HUES64 (cell line): ENCODE results near the gene CSPG4.
A peak's percentile ranks its signal among the peaks of the same experiment; 100 is the strongest.
"Not testable (repeated sequence)": the region's sequence is repeated elsewhere in the genome, so short reads cannot be mapped to it uniquely, and the experiment has no call there.

Experiments
- H3K27ac ChIP-seq: 2 replicates; pipeline ENCODE4 v1.7.0; 2013; ENCODE audit warnings: low read depth, low read length, inconsistent platforms
- H3K27me3 ChIP-seq: 2 replicates; pipeline ENCODE4 v1.6.1; 2013; ENCODE audit warnings: mild to moderate bottlenecking, low read length; ENCODE audit not compliant: insufficient read depth
- H3K36me3 ChIP-seq: 2 replicates; pipeline ENCODE4 v1.6.1; 2013; ENCODE audit warnings: mild to moderate bottlenecking, low read length; ENCODE audit not compliant: insufficient read depth
- H3K4me1 ChIP-seq: 2 replicates; pipeline ENCODE4 v1.6.1; 2013; ENCODE audit warnings: mild to moderate bottlenecking, low read length, moderate library complexity; ENCODE audit not compliant: insufficient read depth
- H3K4me3 ChIP-seq: 2 replicates; pipeline ENCODE4 v1.5.1; 2013; ENCODE audit warnings: mild to moderate bottlenecking, low read length, moderate library complexity
- H3K9ac ChIP-seq: 2 replicates; pipeline ENCODE4 v1.6.1; 2013; ENCODE audit warnings: mild to moderate bottlenecking, low read depth, low read length
- H3K9me3 ChIP-seq: 2 replicates; pipeline ENCODE4 v1.6.1; 2013; ENCODE audit warnings: low read depth, low read length; ENCODE audit not compliant: insufficient read depth
- WGBS: fragments of 150-250, 120-280 bp; methylation state at CpG from one replicate; pipeline ENCODE4 v1.1.7; 2013; ENCODE audit warnings: missing lambda C conversion rate; 5-methylcytosine and 5-hydroxymethylcytosine counted together

Gene CSPG4

GRCh38 chr15:75689429-75689828 lies 23.2 kb downstream of the CSPG4 start:
- WGBS: 94% methylated on average over 20 of the region's 20 CpGs
- not testable (repeated sequence) for H3K27me3 ChIP-seq, H3K4me3 ChIP-seq, H3K9me3 ChIP-seq, H3K4me1 ChIP-seq, H3K27ac ChIP-seq, H3K9ac ChIP-seq, H3K36me3 ChIP-seq

DNA sequence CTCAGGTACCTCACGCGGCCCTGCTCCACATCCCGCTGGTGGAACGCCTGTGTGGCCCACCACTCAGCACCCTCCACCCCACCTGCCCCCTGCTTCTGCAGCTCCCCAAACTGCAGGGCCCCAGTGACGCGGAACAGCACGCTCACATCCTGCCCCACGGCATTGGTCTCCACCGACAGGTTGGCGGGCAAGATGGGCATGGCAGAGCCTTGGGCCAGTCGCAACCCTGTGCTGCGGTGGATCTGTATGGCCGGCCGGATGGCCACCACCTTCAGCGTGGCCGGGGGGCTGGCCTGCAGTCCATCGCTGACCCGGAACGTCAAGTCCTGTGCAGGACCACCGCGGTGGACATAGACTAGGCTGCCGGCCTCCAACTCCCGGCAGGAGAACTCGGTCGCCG lies 23.8 kb downstream of the CSPG4 start:
- Histone ChIP-seq H3K9me3 (no peaks in the 10 kb centered on the region), H3K4me3 (no peak overlapping the region), H3K36me3 (no peaks in the 10 kb centered on the region), H3K4me1 (peaks cover 8% of the 10 kb centered on the region), H3K9ac (no peak overlapping the region), H3K27ac (no peak overlapping the region), H3K27me3 (no peaks in the 10 kb centered on the region)
- WGBS: 95% methylated on average over 26 of the region's 26 CpGs

DNA sequence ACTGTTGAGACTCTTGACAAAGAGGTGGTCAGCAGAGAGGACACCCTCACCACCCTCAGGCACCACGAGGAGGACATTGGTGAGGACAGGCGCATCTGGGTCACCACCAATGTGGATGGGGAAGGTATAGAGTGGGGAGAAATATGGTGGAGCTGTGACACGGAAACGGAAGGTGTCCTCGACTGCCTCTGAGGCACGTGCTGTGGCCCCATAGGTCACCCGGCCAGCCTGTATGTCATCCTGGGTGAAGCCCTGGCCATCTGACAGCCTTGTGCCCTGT lies 24.4 kb downstream of the CSPG4 start:
- H3K4me3 ChIP-seq: no peak overlapping the region
- H3K9me3 ChIP-seq: no peaks in the 10 kb centered on the region
- no peak overlapping the region for H3K9ac ChIP-seq
- WGBS: 95% methylated on average over 7 of the region's 7 CpGs
- H3K27me3 ChIP-seq: no peaks in the 10 kb centered on the region
- H3K4me1 ChIP-seq: peaks cover 7% of the 10 kb centered on the region; the same call in 1 of the 2 replicates
- H3K36me3 ChIP-seq: no peaks in the 10 kb centered on the region
- no peak overlapping the region for H3K27ac ChIP-seq

GRCh38 chr15:75687486-75688277 lies 25.0 kb downstream of the CSPG4 start:
- Histone ChIP-seq H3K9me3 (no peaks in the 10 kb centered on the region), H3K4me3 (no peak overlapping the region), H3K27me3 (no peaks in the 10 kb centered on the region), H3K9ac (no peak overlapping the region), H3K4me1 (peaks cover 7% of the 10 kb centered on the region; the same call in 1 of the 2 replicates), H3K27ac (no peak overlapping the region), H3K36me3 (no peaks in the 10 kb centered on the region)
- 96% methylated on average over 44 of the region's 44 CpGs for WGBS

GRCh38 chr15:75686212-75686642 lies 26.4 kb downstream of the CSPG4 start:
- H3K4me3 ChIP-seq, H3K27ac ChIP-seq, H3K36me3 ChIP-seq, H3K9ac ChIP-seq, H3K27me3 ChIP-seq, H3K9me3 ChIP-seq, H3K4me1 ChIP-seq: not testable (repeated sequence)
- 13% methylated on average over 9 of the region's 14 CpGs for WGBS

DNA sequence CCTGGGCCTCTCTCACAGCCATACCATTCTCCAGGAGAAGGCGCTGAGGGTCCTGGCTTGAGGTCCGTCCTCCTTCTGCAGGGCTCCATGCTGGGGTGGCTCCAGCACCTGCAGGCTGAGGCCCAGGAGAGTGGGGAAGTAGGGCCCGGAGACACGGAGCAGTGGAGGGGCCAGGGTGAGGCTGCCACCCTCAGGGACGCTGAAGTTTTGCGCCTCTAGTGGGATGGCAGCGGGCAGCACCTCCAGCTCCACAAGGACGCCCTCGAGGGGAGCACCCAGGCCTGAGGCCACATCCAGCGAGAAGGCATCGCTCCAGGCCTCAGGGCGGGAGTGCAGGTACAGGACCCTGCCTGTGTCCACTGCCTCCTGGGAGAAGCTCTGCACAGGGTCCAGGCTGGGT lies 27.5 kb downstream of the CSPG4 start:
- peaks cover 8% of the 10 kb centered on the region; the same call in 1 of the 2 replicates for H3K4me1 ChIP-seq
- H3K36me3 ChIP-seq: no peaks in the 10 kb centered on the region
- H3K4me3 ChIP-seq: no peak overlapping the region
- H3K9ac ChIP-seq: no peak overlapping the region
- no peaks in the 10 kb centered on the region for H3K9me3 ChIP-seq
- WGBS: 88% methylated on average over 12 of the region's 12 CpGs
- H3K27me3 ChIP-seq: no peaks in the 10 kb centered on the region
- no peak overlapping the region for H3K27ac ChIP-seq

DNA sequence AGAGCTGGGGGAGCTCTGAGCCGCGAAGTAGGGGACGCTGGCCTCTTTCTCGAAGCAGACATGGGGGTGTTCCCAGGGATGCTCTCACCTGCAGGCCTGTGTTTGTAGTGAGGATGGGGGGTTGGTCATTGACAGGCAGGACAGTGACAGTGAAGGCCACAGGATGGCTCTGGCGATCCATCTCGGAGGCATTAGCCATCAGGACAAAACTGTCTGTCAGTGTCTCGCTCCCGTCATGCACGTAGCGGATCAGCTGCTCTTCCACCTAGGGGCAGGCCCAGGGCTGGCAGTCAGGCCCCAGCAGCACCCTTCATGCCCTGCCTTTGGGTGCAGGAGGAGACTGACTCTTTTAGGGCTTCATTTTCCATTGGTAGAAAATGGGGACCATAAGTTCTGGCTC lies 28.0 kb downstream of the CSPG4 start:
- peaks cover 11% of the 10 kb centered on the region; the same call in 1 of the 2 replicates for H3K4me1 ChIP-seq
- no peak overlapping the region for H3K27ac ChIP-seq
- H3K4me3 ChIP-seq: no peak overlapping the region
- 91% methylated on average over 10 of the region's 10 CpGs for WGBS
- no peaks in the 10 kb centered on the region for H3K36me3 ChIP-seq
- H3K9ac ChIP-seq: no peak overlapping the region
- no peaks in the 10 kb centered on the region for H3K9me3 ChIP-seq
- no peaks in the 10 kb centered on the region for H3K27me3 ChIP-seq

GRCh38 chr15:75683646-75684312 lies 28.9 kb downstream of the CSPG4 start:
- 17% methylated on average over 14 of the region's 14 CpGs for WGBS
- not testable (repeated sequence) for H3K27ac ChIP-seq, H3K9me3 ChIP-seq, H3K27me3 ChIP-seq, H3K36me3 ChIP-seq, H3K9ac ChIP-seq, H3K4me3 ChIP-seq
- peaks cover 11% of the 10 kb centered on the region; the same call in 1 of the 2 replicates for H3K4me1 ChIP-seq

DNA sequence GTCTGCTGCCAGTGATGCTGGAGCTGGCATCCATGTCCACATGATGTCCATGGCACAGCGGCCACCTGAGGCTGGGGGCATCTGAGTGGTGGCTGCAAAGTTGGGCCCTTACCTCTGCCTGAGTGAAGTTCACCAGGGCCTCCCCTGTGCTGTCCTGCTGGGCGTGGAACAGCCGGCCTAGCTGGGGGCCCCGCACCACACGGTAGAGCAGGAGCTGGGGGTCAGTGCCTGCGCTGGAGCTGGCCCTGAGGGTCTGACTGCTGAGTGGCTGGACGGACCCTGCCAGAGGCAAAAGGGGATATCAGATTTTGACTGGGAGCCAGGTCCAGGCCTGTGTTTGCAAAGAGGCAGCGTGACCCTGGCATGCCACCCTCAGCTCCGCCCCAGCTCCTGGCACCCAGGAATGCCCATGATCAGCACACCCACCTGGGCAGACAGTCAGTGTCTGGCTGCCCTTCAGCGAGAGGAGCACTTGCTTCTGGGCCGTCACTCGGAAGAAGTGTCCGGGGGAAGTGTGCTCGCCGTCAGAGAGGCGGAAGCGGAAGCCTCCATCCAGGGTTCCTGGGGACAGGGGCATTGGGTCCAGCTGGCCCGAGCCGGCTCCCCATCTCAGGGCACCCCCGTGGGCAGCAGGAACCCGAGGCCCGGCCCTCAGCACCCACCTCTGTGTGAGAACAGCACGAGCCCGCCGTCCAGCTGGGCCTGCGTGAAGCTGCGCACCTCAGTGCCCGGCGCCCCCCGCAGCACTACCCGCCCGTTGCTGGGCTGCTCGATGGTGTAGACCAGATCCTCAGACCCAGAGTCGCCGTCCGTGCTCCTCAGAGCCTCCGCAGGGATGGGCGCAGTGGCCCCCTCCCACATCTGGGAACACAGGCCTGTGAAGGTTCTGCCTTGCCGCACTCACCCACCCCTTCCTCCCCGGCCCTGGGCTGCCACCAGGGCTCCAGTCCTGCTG lies 30.2 kb downstream of the CSPG4 start:
- H3K4me3 ChIP-seq: no peak overlapping the region
- no peak overlapping the region for H3K27ac ChIP-seq
- no peaks in the 10 kb centered on the region for H3K27me3 ChIP-seq
- 94% methylated on average over 40 of the region's 40 CpGs for WGBS
- H3K36me3 ChIP-seq: no peaks in the 10 kb centered on the region
- peaks cover 11% of the 10 kb centered on the region; the same call in 1 of the 2 replicates for H3K4me1 ChIP-seq
- no peaks in the 10 kb centered on the region for H3K9me3 ChIP-seq
- H3K9ac ChIP-seq: no peak overlapping the region

DNA sequence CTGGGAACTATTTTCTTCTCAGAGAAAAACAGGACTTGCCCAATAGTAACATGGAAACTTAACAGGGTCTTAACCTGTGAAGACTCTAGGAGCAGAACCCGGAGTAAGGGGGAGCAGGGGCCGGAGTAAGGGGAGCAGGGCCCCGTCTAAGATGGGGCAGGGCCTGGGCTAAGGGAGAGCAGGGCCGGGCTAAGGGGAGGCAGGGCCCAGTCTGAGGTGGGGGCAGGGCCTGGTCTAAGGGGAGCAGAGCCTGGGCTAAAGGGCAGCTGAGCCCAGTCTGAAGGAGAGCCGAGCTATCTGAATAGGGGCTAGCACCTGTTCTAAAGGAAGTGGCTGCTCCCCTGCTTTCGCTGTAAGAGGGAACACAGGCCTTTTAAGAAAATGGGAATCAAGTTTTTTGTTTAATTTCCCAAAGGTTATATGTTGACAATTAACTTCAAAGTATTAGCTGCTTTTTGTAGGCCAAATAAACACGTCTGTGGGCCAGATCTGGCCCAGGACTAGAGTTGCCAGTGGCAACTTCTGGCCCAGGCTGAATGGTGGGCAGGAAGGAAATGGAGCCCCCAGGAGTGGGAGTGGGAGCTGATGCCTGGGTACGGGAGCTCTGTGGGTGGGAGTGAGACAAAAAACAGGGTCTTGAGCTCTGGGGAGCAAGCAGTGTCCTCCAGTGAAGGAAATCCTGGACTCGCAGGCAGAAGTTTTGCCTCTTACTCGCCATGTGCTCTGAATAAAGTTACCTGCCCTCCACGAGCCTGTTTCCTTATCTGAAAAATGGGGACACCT lies 32.5 kb downstream of the CSPG4 start:
- 73% methylated on average over 11 of the region's 11 CpGs for WGBS

More for the DNA sequence above, 32.5 kb downstream of the CSPG4 start:
- no peaks in the 10 kb centered on the region for H3K27me3 ChIP-seq
- peaks cover 11% of the 10 kb centered on the region; the same call in 1 of the 2 replicates for H3K4me1 ChIP-seq
- peak overlapping the region; percentile 31; the same call in 1 of the 2 replicates for H3K9ac ChIP-seq
- no peaks in the 10 kb centered on the region for H3K9me3 ChIP-seq
- no peak overlapping the region for H3K4me3 ChIP-seq
- no peaks in the 10 kb centered on the region for H3K36me3 ChIP-seq
- no peak overlapping the region for H3K27ac ChIP-seq
